CD4-positive, alpha-beta T cell (primary cell): ENCODE results near the gene SGO2. TPM values are rescaled to one million over a fixed set of nuclear protein-coding genes. Genes with fewer than 3 reads are reported as not detected.

Experiments
- ATAC-seq: fragments of 200-7000 bp; cut with Tn5 transposase; one replicate; pipeline ENCODE4 v1.10.0; 2022; ENCODE audit warnings: mild to moderate bottlenecking; ENCODE audit not compliant: poor library complexity
- CTCF ChIA-PET: fragments of 350-600 bp; sonication (Branson Sonifier 250); formaldehyde crosslinking; loops from one replicate; lab custom pipeline; 2021; ENCODE audit warnings: antibody characterized with exemption, inconsistent platforms; lab: Charles Lee
- POLR2A ChIA-PET: fragments of 350-600 bp; sonication (Branson Sonifier 250); formaldehyde crosslinking; loops from one replicate; lab custom pipeline; 2021; ENCODE audit warnings: antibody characterized with exemption, inconsistent platforms; lab: Charles Lee
- DNase-seq, 14 experiments: peaks; one replicate each; pipeline ENCODE4 v3.0.0-alpha.2; 2013 to 2020; ENCODE audit warnings: mixed read lengths in 2 of 14
- H3K27ac ChIP-seq, 2 donors: one replicate each; pipeline versions ENCODE4 v1.5.1 to v1.7.0; 2013; ENCODE audit warnings: low read length in 2 of 2, low read depth in 1 of 2, mild to moderate bottlenecking in 1 of 2
- H3K27me3 ChIP-seq, 2 experiments: 1 replicate in 1 of 2; 2 replicates in 1 of 2; pipeline versions ENCODE4 v1.6.1 to v1.7.0; 2013; ENCODE audit warnings: low read length in 2 of 2, control low read depth in 1 of 2, mild to moderate bottlenecking in 1 of 2, moderate library complexity in 1 of 2; ENCODE audit not compliant: insufficient read depth in 2 of 2, control insufficient read depth in 1 of 2
- H3K36me3 ChIP-seq: one replicate; pipeline ENCODE4 v1.6.1; 2013; ENCODE audit warnings: low read length, control low read depth; ENCODE audit not compliant: insufficient read depth
- H3K4me1 ChIP-seq: one replicate; pipeline ENCODE4 v1.6.1; 2013; ENCODE audit warnings: low read length, control low read depth; ENCODE audit not compliant: insufficient read depth
- H3K4me3 ChIP-seq: one replicate; pipeline ENCODE4 v1.5.1; 2013; ENCODE audit warnings: mild to moderate bottlenecking, low read length, moderate library complexity
- H3K9me3 ChIP-seq, 2 experiments: 1 replicate in 1 of 2; 2 replicates in 1 of 2; pipeline versions ENCODE4 v1.6.1 to v1.7.0; 2013; ENCODE audit warnings: low read length in 2 of 2, mild to moderate bottlenecking in 2 of 2, control low read depth in 1 of 2, moderate library complexity in 1 of 2; ENCODE audit not compliant: control insufficient read depth in 1 of 2, insufficient read depth in 1 of 2
- H3K27ac Mint-ChIP-seq: one replicate; pipeline ENCODE4 v1.8.0; 2020; ENCODE audit warnings: mixed read lengths
- H3K27me3 Mint-ChIP-seq: one replicate; pipeline ENCODE4 v1.8.0; 2021; ENCODE audit warnings: mixed read lengths
- H3K36me3 Mint-ChIP-seq: one replicate; pipeline ENCODE4 v1.8.0; 2021; ENCODE audit warnings: low read depth, mixed read lengths
- H3K4me1 Mint-ChIP-seq: one replicate; pipeline ENCODE4 v1.8.0; 2021; ENCODE audit warnings: low read depth, mixed read lengths
- H3K4me3 Mint-ChIP-seq: one replicate; pipeline ENCODE4 v1.8.0; 2020; ENCODE audit warnings: mild to moderate bottlenecking, mixed read lengths
- H3K9me3 Mint-ChIP-seq: one replicate; pipeline ENCODE4 v1.8.0; 2020; ENCODE audit warnings: mixed read lengths
- CTCF ChIP-seq: fragments of 200-600 bp; IDR thresholded peaks from one replicate; pipeline ENCODE4 v1.8.0; 2022; ENCODE audit warnings: antibody characterized with exemption, mild to moderate bottlenecking
- intact Hi-C, 2 experiments: fragments of 100-400 bp; cut with DNase I in 1 of 2; cut with micrococcal nuclease in 1 of 2; formaldehyde crosslinking; loops; one replicate each; pipeline versions ENCODE4 v1.15.1 to v1.9.0; 2023 to 2025; cut with DNase I, micrococcal nuclease
- total RNA-seq, 174 experiments: library from RNA in 2 of 174; stranded (reverse) in 2 of 174; gene quantifications; one replicate each; pipeline ENCODE4 v1.2.3 and lab custom pipeline; 2021 to 2026

The SGO2 gene
- total RNA-seq, 2 experiments from 2014 or later: 0.64 to 0.74 TPM

- CTCF ChIA-PET: no interaction called here
- DNase-seq (no peak), ATAC-seq (no peak)
- no peak overlapping the region for H3K27ac Mint-ChIP-seq
- no peaks in the 10 kb centered on the region for H3K4me1 ChIP-seq
- POLR2A ChIA-PET: no interaction called here
- no peak overlapping the region for H3K4me3 Mint-ChIP-seq
- H3K27ac ChIP-seq: no peak overlapping the region
- H3K36me3 Mint-ChIP-seq: no peaks in the 10 kb centered on the region
- no peaks in the 10 kb centered on the region for H3K4me1 Mint-ChIP-seq
- no peaks in the 10 kb centered on the region for H3K27me3 Mint-ChIP-seq
- TF ChIP-seq CTCF: no peak
- no peaks in the 10 kb centered on the region for H3K36me3 ChIP-seq
- intact Hi-C loops: no loop called here
- H3K9me3 ChIP-seq: no peaks in the 10 kb centered on the region
- H3K4me3 ChIP-seq: no peak overlapping the region
- no peaks in the 10 kb centered on the region for H3K9me3 Mint-ChIP-seq
- peaks cover 0 to 2% of the 10 kb centered on the region in 2 experiments for H3K27me3 ChIP-seq
Measured at GRCh38 chr2:200622106-200622505, 96.1 kb downstream of the SGO2 start.

- intact Hi-C loops: no loop called here
- no peak for TF ChIP-seq CTCF
- peaks cover 13% of the 10 kb centered on the region for H3K27me3 Mint-ChIP-seq
- H3K9me3 ChIP-seq: no peaks in the 10 kb centered on the region
- no peaks in the 10 kb centered on the region for H3K4me1 Mint-ChIP-seq
- no peak overlapping the region for H3K4me3 Mint-ChIP-seq
- H3K36me3 ChIP-seq: no peaks in the 10 kb centered on the region
- no peak overlapping the region for H3K4me3 ChIP-seq
- H3K36me3 Mint-ChIP-seq: no peaks in the 10 kb centered on the region
- DNase-seq (no peak), ATAC-seq (no peak)
- H3K9me3 Mint-ChIP-seq: no peaks in the 10 kb centered on the region
- no peak overlapping the region for H3K27ac ChIP-seq
- no peak overlapping the region for H3K27ac Mint-ChIP-seq
- peaks cover 0 to 2% of the 10 kb centered on the region in 2 experiments for H3K27me3 ChIP-seq
- POLR2A ChIA-PET: no interaction called here
- H3K4me1 ChIP-seq: no peaks in the 10 kb centered on the region
- CTCF ChIA-PET: no interaction called here
Measured at GRCh38 chr2:200624026-200624425, 98.0 kb downstream of the SGO2 start.

GRCh38 chr2:200624658-200625057 lies 98.7 kb downstream of the SGO2 start:
- no peaks in the 10 kb centered on the region for H3K36me3 Mint-ChIP-seq
- Histone ChIP-seq H3K27ac (no peak overlapping the region), H3K4me1 (no peaks in the 10 kb centered on the region), H3K36me3 (no peaks in the 10 kb centered on the region), H3K27me3 (peaks cover 0 to 2% of the 10 kb centered on the region in 2 experiments), H3K4me3 (no peak overlapping the region), H3K9me3 (no peaks in the 10 kb centered on the region)
- H3K27me3 Mint-ChIP-seq: peaks cover 19% of the 10 kb centered on the region
- H3K9me3 Mint-ChIP-seq: no peaks in the 10 kb centered on the region
- H3K27ac Mint-ChIP-seq: no peak overlapping the region
- ChIA-PET POLR2A (no interaction called here), CTCF (no interaction called here)
- DNase-seq (no peak), ATAC-seq (no peak)
- no peak overlapping the region for H3K4me3 Mint-ChIP-seq
- TF ChIP-seq CTCF: no peak
- intact Hi-C loops: no loop called here
- no peaks in the 10 kb centered on the region for H3K4me1 Mint-ChIP-seq
